SW 1271 (cell line): Measurements from ENCODE around the gene ZNF319.
A peak's percentile ranks its signal among the peaks of the same experiment; 100 is the strongest.
"Not testable (repeated sequence)": the region's sequence is repeated elsewhere in the genome, so short reads cannot be mapped to it uniquely, and the experiment has no call there.

Experiments used
- DNase-seq, 2 experiments: peaks; one replicate each; lab custom pipeline; 2025; lab: John Stamatoyannopoulos, UW

The ZNF319 gene

DNA sequence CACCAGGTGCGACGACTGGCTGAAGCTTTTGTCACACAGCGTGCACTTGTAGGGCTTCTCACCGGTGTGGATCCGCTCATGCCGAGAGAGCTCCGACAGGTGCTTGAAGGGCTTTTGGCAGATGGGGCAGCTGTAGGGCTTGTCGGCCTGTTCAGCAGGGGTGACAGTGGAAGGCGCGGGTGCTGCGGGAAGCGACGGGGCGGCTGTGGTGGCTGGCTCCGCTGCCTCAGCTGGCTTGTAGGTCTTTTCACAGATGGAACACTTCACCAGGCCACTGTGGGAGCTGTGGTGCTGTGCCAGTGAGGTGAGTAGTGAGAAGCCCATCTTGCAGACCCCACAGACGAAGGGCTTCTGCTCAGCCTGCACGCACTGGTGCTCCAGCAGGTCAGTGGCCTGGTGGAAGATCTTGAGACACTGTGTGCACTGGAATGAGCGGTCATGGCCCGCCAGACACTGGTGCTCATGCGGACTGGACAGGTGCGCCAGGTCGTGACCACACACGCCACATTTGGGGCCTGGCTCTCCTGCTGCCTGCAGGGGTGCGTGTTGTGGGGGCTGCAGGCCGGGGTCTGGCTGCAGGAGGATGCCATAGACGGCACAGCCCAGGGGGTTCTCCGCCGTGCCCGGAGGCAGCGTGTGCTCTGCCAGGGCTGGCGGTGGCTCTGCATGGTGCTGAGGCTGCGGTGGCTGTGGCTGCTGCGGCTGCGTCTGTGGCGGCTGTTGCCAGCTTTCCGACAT, 2.8 kb downstream of the ZNF319 start:
- no peak for DNase-seq

- DNase-seq, result no peak
Observed at GRCh38 chr16:57997176-57997527, 3.3 kb downstream of the ZNF319 start.

- no peak for DNase-seq
Observed at GRCh38 chr16:57996406-57997175, 3.9 kb downstream of the ZNF319 start.

GRCh38 chr16:57995721-57996405, 4.6 kb downstream of the ZNF319 start:
- DNase-seq, result no peak

- DNase-seq, result peak in 1 of 2 experiments; percentile 51
Observed at GRCh38 chr16:57994778-57995177, 5.7 kb downstream of the ZNF319 start.

- no peak for DNase-seq
Observed at GRCh38 chr16:57994361-57994760, 6.1 kb downstream of the ZNF319 start.

GRCh38 chr16:57993897-57994296, 6.6 kb downstream of the ZNF319 start:
- DNase-seq, result no peak

- DNase-seq, result no peak
Observed at GRCh38 chr16:57993438-57993837, 7.0 kb downstream of the ZNF319 start.

GRCh38 chr16:57992084-57992483, 8.4 kb downstream of the ZNF319 start:
- DNase-seq, result no peak

GRCh38 chr16:57991551-57992059, 8.9 kb downstream of the ZNF319 start:
- no peak for DNase-seq

- no peak for DNase-seq
Observed at GRCh38 chr16:57988929-57989328, 11.5 kb downstream of the ZNF319 start.

- DNase-seq, result no peak
Observed at GRCh38 chr16:57987441-57988177, 12.9 kb downstream of the ZNF319 start.

- DNase-seq, result no peak
Observed at GRCh38 chr16:57986196-57986595, 14.3 kb downstream of the ZNF319 start.

DNA sequence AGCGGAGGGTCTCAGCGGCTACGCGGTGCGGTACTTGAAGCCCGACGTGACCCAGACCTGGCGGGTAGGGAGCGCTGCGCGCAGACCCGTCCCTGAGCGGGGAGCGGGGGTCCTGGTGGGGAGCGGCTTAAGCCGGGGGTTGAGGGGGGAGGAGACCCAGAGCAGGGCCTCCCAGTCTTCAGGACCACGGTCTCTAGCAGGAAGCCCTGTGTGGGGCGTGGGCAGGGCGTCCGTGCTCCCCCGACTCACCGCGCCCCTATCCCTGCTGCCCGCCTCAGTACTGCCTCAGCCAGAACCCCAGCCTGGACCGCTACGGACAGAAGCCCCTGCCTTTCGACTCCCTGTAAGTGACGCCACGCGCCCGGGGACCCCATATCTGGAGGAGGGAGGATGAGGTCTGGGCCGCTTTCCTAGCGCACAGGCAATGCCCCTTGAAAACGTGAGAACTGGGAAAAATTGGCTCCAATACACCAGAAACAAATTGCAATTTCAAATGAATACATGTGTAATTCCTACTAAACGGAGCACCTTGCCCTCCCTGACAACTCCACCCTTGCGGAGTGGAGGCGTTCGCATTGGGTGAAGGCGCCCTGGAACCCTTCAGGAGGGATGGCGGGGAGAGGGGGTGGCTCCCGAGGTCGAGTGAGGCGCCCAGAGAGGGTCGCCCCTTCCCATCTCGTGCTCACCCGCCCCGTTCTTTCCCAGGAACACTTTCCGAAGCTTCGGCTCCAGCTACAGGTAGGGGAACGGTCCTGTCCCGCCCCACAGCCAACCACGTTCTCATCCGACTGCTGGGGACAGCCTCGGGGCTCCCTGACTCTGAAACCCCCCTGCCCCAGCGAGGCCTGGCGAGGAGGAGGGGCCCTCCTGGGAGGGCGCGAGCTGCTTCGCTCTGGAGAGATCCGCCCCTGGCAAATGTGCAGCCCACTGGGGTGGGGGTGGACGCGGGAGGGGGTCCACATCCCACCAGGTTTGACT, 15.0 kb downstream of the ZNF319 start:
- no peak for DNase-seq

DNA sequence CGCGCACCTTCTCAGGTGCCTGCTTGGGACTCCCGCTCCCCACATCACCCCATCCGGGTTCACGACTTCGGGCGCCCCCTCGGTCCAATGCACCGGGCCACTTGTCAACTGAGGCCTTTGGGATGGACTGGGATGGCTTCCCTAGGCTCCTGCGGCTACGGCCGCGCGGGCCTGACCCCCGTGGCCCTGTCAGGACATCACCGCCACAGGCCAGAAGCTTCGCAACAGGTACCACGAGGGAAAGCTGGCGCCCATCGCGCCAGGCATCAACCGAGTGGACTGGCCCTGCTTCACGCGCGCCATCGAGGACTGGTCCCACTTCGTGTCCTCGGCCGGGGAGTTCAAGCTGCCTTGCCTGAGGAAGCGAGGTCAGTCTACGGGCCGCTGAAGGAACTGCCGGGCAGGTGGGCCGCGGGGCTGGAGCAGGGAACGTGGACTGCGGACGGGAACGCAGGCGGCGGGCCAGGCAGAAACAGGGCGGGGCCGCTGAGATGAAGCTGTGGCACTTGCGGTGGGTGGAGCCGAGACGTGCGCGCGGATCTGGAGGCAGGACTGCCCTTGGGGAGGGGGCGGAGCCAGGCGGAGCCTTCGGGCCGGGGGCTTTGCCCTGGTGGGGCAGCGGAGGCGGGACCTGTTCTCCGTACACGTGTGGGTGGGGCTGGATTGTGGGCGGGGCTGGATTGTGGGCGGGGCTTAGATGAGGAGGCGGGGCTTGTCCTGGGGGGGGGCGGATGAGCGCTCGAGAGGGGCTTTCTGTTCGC, 15.8 kb downstream of the ZNF319 start:
- no peak for DNase-seq

DNA sequence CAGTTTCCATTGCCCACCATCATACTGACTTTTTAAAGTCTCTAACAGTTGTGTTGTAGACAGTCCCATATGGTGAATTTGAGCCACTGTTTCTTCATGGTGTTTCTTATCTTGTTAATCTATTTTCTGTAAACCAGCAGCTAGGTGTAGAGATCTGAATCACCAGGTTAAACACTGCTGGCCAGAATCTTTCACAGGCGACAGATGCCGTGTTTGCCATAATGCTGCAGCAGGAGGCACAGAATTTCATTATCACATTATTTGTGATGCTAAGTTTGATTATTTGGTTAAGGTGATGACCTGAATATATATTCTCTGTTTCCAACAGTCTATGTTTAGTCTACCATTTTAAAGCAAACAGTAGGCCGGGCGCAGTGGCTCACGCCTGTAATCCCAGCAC, 18.1 kb downstream of the ZNF319 start:
- no peak for DNase-seq

DNA sequence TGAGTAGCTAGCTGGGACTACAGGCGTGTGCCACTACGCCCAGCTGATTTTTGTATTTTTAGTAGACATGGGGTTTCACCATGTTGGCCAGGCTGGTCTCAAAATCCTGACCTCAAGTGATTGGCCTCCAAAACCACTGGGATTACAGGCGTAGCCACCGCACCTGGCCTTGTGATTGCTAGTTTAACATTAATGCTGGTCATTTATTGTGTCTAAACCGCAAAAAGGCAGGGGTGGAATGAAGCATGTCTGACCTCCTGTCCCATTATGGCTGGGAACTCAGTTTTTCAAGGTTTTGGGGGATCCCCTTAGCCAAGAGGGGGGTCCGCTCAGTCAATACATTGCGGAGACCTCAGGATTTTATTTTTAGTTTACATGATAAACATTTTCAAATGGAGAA, 18.8 kb downstream of the ZNF319 start:
- DNase-seq, result no peak

- DNase-seq, result no peak
Observed at GRCh38 chr16:57979006-57979585, 21.4 kb downstream of the ZNF319 start.

DNA sequence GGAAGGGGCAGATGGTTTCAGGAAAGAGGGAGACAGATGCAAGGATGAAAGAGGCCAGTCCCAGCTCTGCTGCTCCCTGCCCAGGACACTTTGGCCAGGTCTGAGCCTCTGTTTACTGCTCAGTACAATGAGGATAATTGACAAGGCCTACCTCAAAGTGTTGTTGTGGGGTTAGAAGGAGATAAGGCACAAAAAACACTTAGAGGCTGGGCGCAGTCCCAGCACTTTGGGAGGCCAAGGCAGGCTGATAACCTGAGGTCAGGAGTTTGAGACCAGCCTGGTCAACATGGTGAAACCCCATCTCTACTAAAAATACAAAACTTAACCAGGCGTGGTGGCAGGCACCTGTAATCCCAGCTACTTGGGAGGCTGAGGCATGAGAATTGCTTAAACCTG, 22.4 kb downstream of the ZNF319 start:
- not testable (repeated sequence) for DNase-seq
